ACC112 (cell line): ENCODE measurements around the gene MAPK1.
"Not testable (repeated sequence)": the region's sequence is repeated elsewhere in the genome, so short reads cannot be mapped to it uniquely, and the experiment has no call there.

Experiments
- H2AFZ ChIP-seq: fragments of 200-600 bp; sonication (generic); one replicate; pipeline ENCODE4 v1.6.0; 2017; ENCODE audit warnings: antibody characterized with exemption, low read length; ENCODE audit not compliant: unreplicated experiment
- H3K27ac ChIP-seq: fragments of 200-600 bp; sonication (generic); 2 replicates; pipeline ENCODE4 v1.5.1; 2014; ENCODE audit warnings: low read depth, mild to moderate bottlenecking, antibody characterized with exemption, low read length, moderate library complexity
- H3K27me3 ChIP-seq: fragments of 200-600 bp; sonication (generic); 2 replicates; pipeline ENCODE4 v1.6.1; 2014; ENCODE audit warnings: mild to moderate bottlenecking, antibody characterized with exemption, low read length, moderate library complexity, mixed read lengths; ENCODE audit not compliant: insufficient read depth
- H3K36me3 ChIP-seq: fragments of 200-600 bp; sonication (generic); 2 replicates; pipeline ENCODE4 v1.6.1; 2016; ENCODE audit warnings: mild to moderate bottlenecking, antibody characterized with exemption, low read length, moderate library complexity, mixed read lengths; ENCODE audit not compliant: insufficient read depth
- H3K4me1 ChIP-seq: fragments of 200-600 bp; sonication (generic); one replicate; pipeline ENCODE4 v1.6.1; 2016; ENCODE audit warnings: low read length, mixed read lengths; ENCODE audit not compliant: insufficient read depth, unreplicated experiment, control insufficient read depth
- H3K4me3 ChIP-seq: fragments of 200-600 bp; sonication (generic); 2 replicates; pipeline ENCODE4 v1.5.1; 2014; ENCODE audit warnings: mild to moderate bottlenecking, low read depth, low read length
- H3K79me2 ChIP-seq: fragments of 200-600 bp; sonication (generic); one replicate; pipeline ENCODE4 v1.6.0; 2016; ENCODE audit warnings: low read length; ENCODE audit not compliant: control insufficient read depth, unreplicated experiment, insufficient read depth

Gene MAPK1

DNA sequence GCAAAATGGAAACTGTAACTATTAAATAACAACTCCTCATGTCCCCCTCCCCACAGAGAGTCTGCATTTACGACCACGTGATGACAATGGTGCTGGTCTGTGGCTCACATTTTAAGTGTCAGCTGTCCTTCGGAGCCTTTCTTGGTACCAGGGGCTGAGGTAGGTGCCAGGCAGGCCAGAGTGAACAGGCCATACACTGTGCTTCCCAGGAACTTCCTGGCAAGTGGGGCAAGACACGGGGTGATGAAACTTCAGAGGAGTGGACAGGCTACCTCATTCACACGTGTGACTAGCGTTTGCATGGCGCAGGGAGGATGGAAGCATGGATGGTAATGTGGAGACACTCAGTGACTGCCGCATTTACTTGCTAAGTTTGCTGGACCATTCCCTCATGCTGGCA lies 121.5 kb downstream of the MAPK1 start:
- H3K4me1 ChIP-seq: no peaks in the 10 kb centered on the region
- H3K27me3 ChIP-seq: no peaks in the 10 kb centered on the region
- no peaks in the 10 kb centered on the region for H3K36me3 ChIP-seq
- H3K27ac ChIP-seq: no peak overlapping the region
- no peak overlapping the region for H2AFZ ChIP-seq
- no peaks in the 10 kb centered on the region for H3K79me2 ChIP-seq
- no peak overlapping the region for H3K4me3 ChIP-seq

GRCh38 chr22:21744917-21745316 lies 122.5 kb downstream of the MAPK1 start:
- not testable (repeated sequence) for H3K36me3 ChIP-seq, H3K79me2 ChIP-seq, H3K27ac ChIP-seq, H2AFZ ChIP-seq, H3K27me3 ChIP-seq, H3K4me3 ChIP-seq, H3K4me1 ChIP-seq

GRCh38 chr22:21741790-21742189 lies 125.7 kb downstream of the MAPK1 start:
- Histone ChIP-seq H3K36me3 (no peaks in the 10 kb centered on the region), H3K79me2 (no peaks in the 10 kb centered on the region), H3K27me3 (no peaks in the 10 kb centered on the region), H3K4me3 (no peak overlapping the region), H2AFZ (no peak overlapping the region), H3K27ac (no peak overlapping the region), H3K4me1 (no peaks in the 10 kb centered on the region)

DNA sequence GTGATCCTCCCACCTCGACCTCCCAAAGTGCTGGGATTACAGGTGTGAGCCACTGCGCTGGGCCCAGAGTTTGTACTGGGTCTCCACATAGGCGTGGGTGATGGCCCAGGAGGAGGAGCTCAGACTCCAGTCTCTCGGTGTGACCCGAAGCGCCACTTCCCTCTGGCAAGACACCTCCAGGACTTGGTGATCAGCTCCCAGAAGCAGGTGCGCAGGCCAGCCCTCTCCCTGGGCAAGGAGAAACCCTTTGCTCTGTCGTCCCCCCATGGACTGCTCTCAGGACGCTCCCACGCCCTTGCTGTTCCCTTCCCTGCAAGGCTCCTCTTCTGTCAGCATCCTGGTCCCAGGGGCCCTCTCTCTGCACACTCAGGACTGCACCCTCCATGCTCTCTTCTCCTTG lies 126.4 kb downstream of the MAPK1 start:
- H3K79me2 ChIP-seq: no peaks in the 10 kb centered on the region

GRCh38 chr22:21739828-21740377 lies 127.5 kb downstream of the MAPK1 start:
- no peak overlapping the region for H3K27ac ChIP-seq
- no peaks in the 10 kb centered on the region for H3K36me3 ChIP-seq
- H3K27me3 ChIP-seq: no peaks in the 10 kb centered on the region
- peaks cover 3% of the 10 kb centered on the region for H3K4me1 ChIP-seq
- no peak overlapping the region for H3K4me3 ChIP-seq
- no peak overlapping the region for H2AFZ ChIP-seq
- H3K79me2 ChIP-seq: no peaks in the 10 kb centered on the region

More for the DNA sequence above, 126.4 kb downstream of the MAPK1 start:
- Histone ChIP-seq H2AFZ (no peak overlapping the region), H3K27ac (no peak overlapping the region), H3K27me3 (no peaks in the 10 kb centered on the region), H3K36me3 (no peaks in the 10 kb centered on the region), H3K4me3 (no peak overlapping the region), H3K4me1 (no peaks in the 10 kb centered on the region)

DNA sequence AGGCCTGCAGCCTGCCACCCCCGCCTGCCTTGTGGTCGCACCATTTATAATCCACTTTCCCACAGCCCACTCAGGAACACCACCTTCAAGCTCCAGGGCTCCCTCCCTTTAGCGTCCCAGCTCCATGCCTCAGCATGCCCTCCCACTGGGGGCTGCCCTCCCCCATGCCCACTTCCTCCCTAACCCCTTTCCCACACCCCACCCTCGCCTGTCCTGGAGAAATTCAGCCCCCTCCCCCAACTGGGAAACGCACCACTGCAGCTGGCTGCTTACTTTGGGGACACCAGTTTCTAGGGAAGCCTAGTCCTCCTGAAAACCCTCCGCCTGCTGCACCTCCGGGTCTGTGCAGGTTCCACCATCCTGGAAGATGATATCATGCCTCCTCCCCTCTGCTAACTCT lies 128.5 kb downstream of the MAPK1 start:
- peaks cover 7% of the 10 kb centered on the region for H3K4me1 ChIP-seq
- no peak overlapping the region for H2AFZ ChIP-seq
- no peak overlapping the region for H3K4me3 ChIP-seq
- no peaks in the 10 kb centered on the region; the same call in 1 of the 2 replicates for H3K27me3 ChIP-seq
- no peak overlapping the region for H3K27ac ChIP-seq
- H3K36me3 ChIP-seq: no peaks in the 10 kb centered on the region
- H3K79me2 ChIP-seq: no peaks in the 10 kb centered on the region

DNA sequence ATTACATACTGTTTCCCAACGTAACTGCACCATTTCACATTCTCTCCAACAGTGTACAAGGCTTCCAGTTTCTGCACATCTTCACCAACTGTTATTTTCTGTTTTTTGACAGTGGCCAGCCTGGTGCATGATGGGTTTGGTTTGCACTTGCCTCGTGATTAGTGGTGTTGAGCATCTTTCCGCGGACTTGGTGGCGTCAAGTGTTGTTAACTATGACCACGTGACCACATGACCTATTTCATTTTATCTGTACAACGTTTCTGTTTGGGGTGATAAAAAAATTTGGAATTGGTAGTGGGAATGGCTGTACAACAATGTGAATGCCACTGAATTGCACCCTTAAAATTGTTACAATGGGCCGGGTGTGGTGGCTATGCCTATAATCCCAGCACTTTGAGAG lies 129.4 kb downstream of the MAPK1 start:
- H3K36me3 ChIP-seq: no peaks in the 10 kb centered on the region
- H3K27ac ChIP-seq: no peak overlapping the region
- peaks cover 7% of the 10 kb centered on the region for H3K4me1 ChIP-seq
- H3K4me3 ChIP-seq: no peak overlapping the region
- H2AFZ ChIP-seq: no peak overlapping the region
- H3K79me2 ChIP-seq: no peaks in the 10 kb centered on the region
- peaks cover 5% of the 10 kb centered on the region; the same call in 1 of the 2 replicates for H3K27me3 ChIP-seq

GRCh38 chr22:21736948-21737347 lies 130.5 kb downstream of the MAPK1 start:
- peaks cover 7% of the 10 kb centered on the region for H3K4me1 ChIP-seq
- H3K27me3 ChIP-seq: peaks cover 5% of the 10 kb centered on the region; the same call in 1 of the 2 replicates
- H3K36me3 ChIP-seq: no peaks in the 10 kb centered on the region
- no peak overlapping the region for H3K4me3 ChIP-seq
- H3K27ac ChIP-seq: no peak overlapping the region
- no peaks in the 10 kb centered on the region for H3K79me2 ChIP-seq
- no peak overlapping the region for H2AFZ ChIP-seq

GRCh38 chr22:21736084-21736642 lies 131.3 kb downstream of the MAPK1 start:
- peak overlapping the region; percentile 74 for H3K4me3 ChIP-seq
- no peak overlapping the region for H3K27ac ChIP-seq
- peaks cover 7% of the 10 kb centered on the region for H3K4me1 ChIP-seq
- no peaks in the 10 kb centered on the region for H3K36me3 ChIP-seq
- peaks cover 5% of the 10 kb centered on the region; the same call in 1 of the 2 replicates for H3K27me3 ChIP-seq
- H3K79me2 ChIP-seq: no peaks in the 10 kb centered on the region
- no peak overlapping the region for H2AFZ ChIP-seq

DNA sequence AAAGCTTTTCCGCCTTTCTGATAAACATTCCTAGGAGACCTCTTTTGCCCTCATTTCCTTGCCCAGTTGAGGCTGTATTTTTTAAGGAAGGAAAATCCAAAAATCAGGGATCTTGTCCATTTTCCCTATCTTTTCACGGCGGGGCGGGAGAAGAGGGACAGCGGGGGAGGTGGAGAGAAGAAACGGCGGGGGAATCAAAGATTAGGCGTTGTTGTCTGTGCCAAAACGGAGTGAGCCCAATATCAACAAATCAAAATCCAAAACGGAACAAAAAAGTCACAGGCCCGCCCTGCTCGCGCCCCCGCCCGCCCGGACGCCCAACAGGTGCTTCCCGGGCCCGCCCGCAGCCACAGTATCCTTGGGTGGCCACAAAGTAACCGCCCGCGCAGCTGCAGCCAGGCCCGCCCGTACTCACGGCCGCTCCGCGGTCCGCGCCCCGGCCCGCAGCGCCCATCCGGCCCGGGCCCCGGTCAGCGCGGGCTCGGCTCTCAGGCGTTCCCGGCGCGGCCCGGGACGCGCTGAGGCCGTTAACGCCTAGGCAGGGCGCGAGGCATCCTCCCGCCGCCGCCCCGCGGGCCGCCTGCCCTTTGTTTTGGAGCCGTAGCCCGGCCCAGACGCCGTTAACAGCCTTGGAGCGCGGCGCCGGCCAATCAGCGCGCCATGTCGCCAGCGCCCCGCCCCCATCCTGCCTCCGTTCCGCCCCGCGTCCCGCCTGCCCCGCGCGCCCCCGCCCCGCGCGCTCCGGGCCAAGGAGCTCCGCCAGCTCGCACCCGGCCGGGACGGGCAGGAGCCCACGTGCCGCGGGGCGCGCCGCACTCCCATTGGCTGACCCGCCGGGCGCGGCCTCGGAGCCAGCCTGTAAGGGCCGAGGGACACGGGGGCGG lies 132.0 kb downstream of the MAPK1 start, which contains the start of gene YPEL1:
Gene YPEL1 (minus strand): TSS at position 595 of the 884 bp plus-strand sequence. CDS start 25,050 bp downstream, outside the sequence.
- no peaks in the 10 kb centered on the region for H3K36me3 ChIP-seq
- peaks cover 7% of the 10 kb centered on the region for H3K4me1 ChIP-seq
- peak within 1 kb of the TSS; percentile 78 for H3K4me3 ChIP-seq
- H3K27ac ChIP-seq: no peak within 1 kb of the TSS
- peaks cover 5% of the 10 kb centered on the region; the same call in 1 of the 2 replicates for H3K27me3 ChIP-seq
- no peaks in the 10 kb centered on the region for H3K79me2 ChIP-seq
- peak within 1 kb of the TSS; percentile 60 for H2AFZ ChIP-seq
